ENCODE measurements around the gene WWC2. TPM values are rescaled to one million over a fixed set of nuclear protein-coding genes. Genes with fewer than 3 reads are reported as not detected.

Gene WWC2
- total and polyA plus RNA-seq, 4 experiments from 2014 or later: 2.3 to 7.6 (median 5.2) TPM

DNA sequence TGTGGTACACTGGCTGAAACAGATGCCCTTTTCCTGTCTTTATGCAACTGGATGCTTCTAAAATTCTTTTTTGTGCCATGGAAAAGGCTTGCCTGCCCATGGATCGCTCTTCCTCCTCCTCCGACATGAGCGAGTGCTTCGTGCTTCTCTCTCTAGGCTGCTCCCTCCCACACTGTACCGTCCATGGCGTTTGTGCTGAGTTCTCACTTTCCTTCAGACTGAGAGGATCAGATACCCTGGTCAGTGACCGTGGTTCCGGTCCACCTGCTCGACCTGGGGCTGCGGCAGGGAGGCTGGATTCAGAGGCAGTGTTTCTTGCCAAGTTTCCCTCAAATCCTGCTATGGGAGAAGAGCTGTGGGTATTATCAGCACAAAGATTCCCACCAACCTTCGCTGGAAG, 233.4 kb downstream of the WWC2 start:
- no peak overlapping the region for H3K27ac ChIP-seq (ENCODE audit: low read depth, low read length)
- H3K4me1 ChIP-seq (ENCODE audit: insufficient read depth, low read length): no peaks in the 10 kb centered on the region
- ChIA-PET CTCF (ENCODE audit: partially characterized antibody) (no interaction called here), POLR2A (ENCODE audit: partially characterized antibody) (no interaction called here)
- no peaks in the 10 kb centered on the region for H3K36me3 ChIP-seq (ENCODE audit: insufficient read depth, low read length)
- intact Hi-C loops (cut with micrococcal nuclease): no loop called here
- no peak for DNase-seq
- H3K4me1 Mint-ChIP-seq: peaks cover 0 to 9% (median 0%) of the 10 kb centered on the region in 4 donors
- H3K27me3 ChIP-seq (ENCODE audit: insufficient read depth, low read length): no peaks in the 10 kb centered on the region
- no peak overlapping the region for H3K27ac Mint-ChIP-seq
- H3K9me3 Mint-ChIP-seq: peaks cover 0 to 10% (median 0%) of the 10 kb centered on the region in 8 donors
- no peak overlapping the region for H3K4me3 Mint-ChIP-seq
- H3K4me3 ChIP-seq (ENCODE audit: low read length in 2 of 2): no peak overlapping the region
- peaks cover 4 to 13% of the 10 kb centered on the region in 2 donors for H3K27me3 Mint-ChIP-seq
- no peaks in the 10 kb centered on the region for H3K9me3 ChIP-seq (ENCODE audit: control insufficient read depth in 1 of 2, low read length in 2 of 2)
- H3K36me3 Mint-ChIP-seq: peaks cover 0 to 5% of the 10 kb centered on the region in 2 donors

DNA sequence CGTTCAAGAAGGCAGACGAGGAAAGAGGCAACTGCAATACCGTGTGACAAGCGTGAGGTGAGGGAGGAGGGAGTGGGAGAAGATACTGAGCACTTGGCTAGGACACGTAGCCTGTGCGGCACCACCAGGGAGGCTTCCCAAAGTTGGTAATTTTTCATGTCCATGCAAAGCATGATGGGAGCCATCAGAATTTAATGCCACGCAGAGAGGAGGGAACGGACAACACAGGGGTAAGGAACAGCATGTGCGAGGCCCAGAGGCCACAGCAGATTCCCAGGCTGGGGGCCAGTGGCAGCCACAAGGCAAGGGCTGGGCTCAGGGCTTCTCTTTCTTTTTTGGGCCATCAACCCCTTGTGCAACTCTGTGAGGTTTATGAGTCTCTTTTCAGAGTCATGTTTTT, 234.1 kb downstream of the WWC2 start:
- Mint-ChIP-seq H3K27me3 (peaks cover 4 to 13% of the 10 kb centered on the region in 2 donors), H3K4me1 (peaks cover 0 to 9% (median 0%) of the 10 kb centered on the region in 4 donors), H3K4me3 (no peak overlapping the region), H3K27ac (no peak overlapping the region), H3K9me3 (peaks cover 0 to 10% (median 0%) of the 10 kb centered on the region in 8 donors), H3K36me3 (peaks cover 0 to 5% of the 10 kb centered on the region in 2 donors)
- no peaks in the 10 kb centered on the region for H3K4me1 ChIP-seq (ENCODE audit: insufficient read depth, low read length)
- no peak overlapping the region for H3K27ac ChIP-seq (ENCODE audit: low read depth, low read length)
- CTCF ChIA-PET (ENCODE audit: partially characterized antibody): no interaction called here
- no peaks in the 10 kb centered on the region for H3K27me3 ChIP-seq (ENCODE audit: insufficient read depth, low read length)
- intact Hi-C loops (cut with micrococcal nuclease): no loop called here
- POLR2A ChIA-PET (ENCODE audit: partially characterized antibody): no interaction called here
- H3K9me3 ChIP-seq (ENCODE audit: control insufficient read depth in 1 of 2, low read length in 2 of 2): no peaks in the 10 kb centered on the region
- no peaks in the 10 kb centered on the region for H3K36me3 ChIP-seq (ENCODE audit: insufficient read depth, low read length)
- H3K4me3 ChIP-seq (ENCODE audit: low read length in 2 of 2): no peak overlapping the region
- no peak for DNase-seq

DNA sequence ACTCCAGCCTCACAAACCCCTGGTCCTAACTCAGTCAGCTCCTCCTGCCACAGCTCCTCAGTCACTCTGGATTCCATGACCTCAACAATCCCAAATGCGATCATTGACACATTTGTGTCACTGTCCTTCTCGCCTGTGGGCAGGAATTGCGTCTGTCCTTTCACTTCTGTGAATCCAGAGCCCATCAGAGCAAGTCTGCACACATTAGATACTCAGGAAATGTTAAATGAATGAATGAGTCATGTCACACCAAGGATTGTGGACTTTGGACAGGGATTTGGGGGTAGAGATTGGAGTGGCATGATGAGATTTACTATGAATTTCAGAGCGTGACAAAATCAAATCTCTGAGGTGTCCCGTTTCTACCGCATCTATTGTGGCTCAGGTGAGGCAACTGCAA, 234.9 kb downstream of the WWC2 start:
- H3K4me3 Mint-ChIP-seq: no peak overlapping the region
- H3K9me3 Mint-ChIP-seq: peaks cover 0 to 7% (median 0%) of the 10 kb centered on the region in 8 donors
- no peak overlapping the region for H3K27ac ChIP-seq (ENCODE audit: low read depth, low read length)
- peaks cover 4 to 13% of the 10 kb centered on the region in 2 donors for H3K27me3 Mint-ChIP-seq
- no peak overlapping the region for H3K27ac Mint-ChIP-seq
- peaks cover 0 to 8% (median 0%) of the 10 kb centered on the region in 4 donors for H3K4me1 Mint-ChIP-seq
- H3K27me3 ChIP-seq (ENCODE audit: insufficient read depth, low read length): no peaks in the 10 kb centered on the region
- DNase-seq: no peak
- H3K36me3 Mint-ChIP-seq: peaks cover 0 to 5% of the 10 kb centered on the region in 2 donors
- ChIA-PET CTCF (ENCODE audit: partially characterized antibody) (no interaction called here), POLR2A (ENCODE audit: partially characterized antibody) (no interaction called here)
- H3K4me1 ChIP-seq (ENCODE audit: insufficient read depth, low read length): no peaks in the 10 kb centered on the region
- no peak overlapping the region for H3K4me3 ChIP-seq (ENCODE audit: low read length in 2 of 2)
- no peaks in the 10 kb centered on the region for H3K36me3 ChIP-seq (ENCODE audit: insufficient read depth, low read length)
- no peaks in the 10 kb centered on the region for H3K9me3 ChIP-seq (ENCODE audit: control insufficient read depth in 1 of 2, low read length in 2 of 2)
- intact Hi-C loops (cut with micrococcal nuclease): no loop called here

- ChIA-PET CTCF (ENCODE audit: partially characterized antibody) (no interaction called here), POLR2A (ENCODE audit: partially characterized antibody) (no interaction called here)
- peaks cover 4 to 13% of the 10 kb centered on the region in 2 donors for H3K27me3 Mint-ChIP-seq
- Histone ChIP-seq H3K9me3 (ENCODE audit: control insufficient read depth in 1 of 2, low read length in 2 of 2) (no peaks in the 10 kb centered on the region), H3K27me3 (ENCODE audit: insufficient read depth, low read length) (no peaks in the 10 kb centered on the region), H3K4me3 (ENCODE audit: low read length in 2 of 2) (no peak overlapping the region), H3K36me3 (ENCODE audit: insufficient read depth, low read length) (no peaks in the 10 kb centered on the region), H3K4me1 (ENCODE audit: insufficient read depth, low read length) (no peaks in the 10 kb centered on the region), H3K27ac (ENCODE audit: low read depth, low read length) (no peak overlapping the region)
- intact Hi-C loops (cut with micrococcal nuclease): no loop called here
- H3K4me1 Mint-ChIP-seq: peaks cover 0 to 6% (median 0%) of the 10 kb centered on the region in 4 donors
- no peak overlapping the region for H3K27ac Mint-ChIP-seq
- H3K4me3 Mint-ChIP-seq: no peak overlapping the region
- no peaks in the 10 kb centered on the region for H3K9me3 Mint-ChIP-seq
- no peaks in the 10 kb centered on the region for H3K36me3 Mint-ChIP-seq
- no peak for DNase-seq
Measured at GRCh38 chr4:183335369-183335940, 236.4 kb downstream of the WWC2 start.

GRCh38 chr4:183337349-183337748, 238.3 kb downstream of the WWC2 start:
- peaks cover 0 to 2% (median 0%) of the 10 kb centered on the region in 8 donors for H3K9me3 Mint-ChIP-seq
- peaks cover 0 to 6% (median 0%) of the 10 kb centered on the region in 4 donors for H3K4me1 Mint-ChIP-seq

GRCh38 chr4:183337833-183338232, 238.8 kb downstream of the WWC2 start:
- no peaks in the 10 kb centered on the region for H3K27me3 ChIP-seq (ENCODE audit: insufficient read depth, low read length)
- H3K36me3 Mint-ChIP-seq: no peaks in the 10 kb centered on the region
- no peaks in the 10 kb centered on the region for H3K9me3 ChIP-seq (ENCODE audit: control insufficient read depth in 1 of 2, low read length in 2 of 2)
- no peaks in the 10 kb centered on the region for H3K4me1 ChIP-seq (ENCODE audit: insufficient read depth, low read length)
- no peak overlapping the region for H3K27ac Mint-ChIP-seq
- H3K27me3 Mint-ChIP-seq: peaks cover 4 to 8% of the 10 kb centered on the region in 2 donors
- intact Hi-C loops (cut with micrococcal nuclease): no loop called here
- H3K36me3 ChIP-seq (ENCODE audit: insufficient read depth, low read length): no peaks in the 10 kb centered on the region
- H3K4me3 Mint-ChIP-seq: no peak overlapping the region
- no peak overlapping the region for H3K27ac ChIP-seq (ENCODE audit: low read depth, low read length)
- peaks cover 0 to 2% (median 0%) of the 10 kb centered on the region in 8 donors for H3K9me3 Mint-ChIP-seq
- CTCF ChIA-PET (ENCODE audit: partially characterized antibody): no interaction called here
- POLR2A ChIA-PET (ENCODE audit: partially characterized antibody): no interaction called here
- H3K4me3 ChIP-seq (ENCODE audit: low read length in 2 of 2): no peak overlapping the region
- no peak for DNase-seq
- H3K4me1 Mint-ChIP-seq: peaks cover 0 to 6% (median 0%) of the 10 kb centered on the region in 4 donors

More at GRCh38 chr4:183337349-183337748, 238.3 kb downstream of the WWC2 start:
- intact Hi-C loops (cut with micrococcal nuclease): no loop called here
- Histone ChIP-seq H3K4me3 (ENCODE audit: low read length in 2 of 2) (no peak overlapping the region), H3K27me3 (ENCODE audit: insufficient read depth, low read length) (no peaks in the 10 kb centered on the region), H3K36me3 (ENCODE audit: insufficient read depth, low read length) (no peaks in the 10 kb centered on the region), H3K9me3 (ENCODE audit: control insufficient read depth in 1 of 2, low read length in 2 of 2) (no peaks in the 10 kb centered on the region), H3K4me1 (ENCODE audit: insufficient read depth, low read length) (no peaks in the 10 kb centered on the region), H3K27ac (ENCODE audit: low read depth, low read length) (no peak overlapping the region)
- Mint-ChIP-seq H3K36me3 (no peaks in the 10 kb centered on the region), H3K4me3 (no peak overlapping the region), H3K27me3 (peaks cover 4 to 8% of the 10 kb centered on the region in 2 donors), H3K27ac (no peak overlapping the region)
- no peak for DNase-seq
- ChIA-PET CTCF (ENCODE audit: partially characterized antibody) (no interaction called here), POLR2A (ENCODE audit: partially characterized antibody) (no interaction called here)

- Histone ChIP-seq H3K36me3 (ENCODE audit: insufficient read depth, low read length) (no peaks in the 10 kb centered on the region), H3K4me1 (ENCODE audit: insufficient read depth, low read length) (no peaks in the 10 kb centered on the region), H3K4me3 (ENCODE audit: low read length in 2 of 2) (no peak overlapping the region), H3K9me3 (ENCODE audit: control insufficient read depth in 1 of 2, low read length in 2 of 2) (no peaks in the 10 kb centered on the region), H3K27ac (ENCODE audit: low read depth, low read length) (no peak overlapping the region), H3K27me3 (ENCODE audit: insufficient read depth, low read length) (no peaks in the 10 kb centered on the region)
- DNase-seq: no peak
- CTCF ChIA-PET (ENCODE audit: partially characterized antibody): no interaction called here
- Mint-ChIP-seq H3K4me3 (peak overlapping the region in 6 of 8 donors; percentile 9 to 43 (median 30)), H3K27ac (no peak overlapping the region), H3K27me3 (peaks cover 10 to 20% of the 10 kb centered on the region in 2 donors), H3K4me1 (peaks cover 0 to 2% (median 0%) of the 10 kb centered on the region in 4 donors), H3K9me3 (peaks cover 0 to 2% (median 0%) of the 10 kb centered on the region in 8 donors), H3K36me3 (no peaks in the 10 kb centered on the region)
- intact Hi-C loops (cut with micrococcal nuclease): no loop called here
- POLR2A ChIA-PET (ENCODE audit: partially characterized antibody): no interaction called here
Measured at GRCh38 chr4:183342541-183343533, 243.8 kb downstream of the WWC2 start.

Measured in CD4-positive, alpha-beta memory T cell (primary cell).